Testis (tissue), 2 donors: ENCODE results near the gene ZCCHC7.

Source experiments
- CTCF ChIP-seq, 3 experiments: fragments of 450-650 bp in 2 of 3; fragments of 200-600 bp in 1 of 3; sonication (generic) in 1 of 3; IDR thresholded peaks; one replicate each; pipeline ENCODE4 v1.5.1; 2016 to 2019; ENCODE audit warnings: antibody characterized with exemption in 3 of 3, mild to moderate bottlenecking in 2 of 3, moderate library complexity in 1 of 3
- POLR2A ChIP-seq: fragments of 450-650 bp; IDR thresholded peaks from one replicate; pipeline ENCODE4 v1.6.1; 2017; ENCODE audit warnings: antibody characterized with exemption, mild to moderate bottlenecking, moderate library complexity

GRCh38 chr9:37342895-37343294 is 222.5 kb downstream of the ZCCHC7 start:
- TF ChIP-seq CTCF (IDR thresholded peaks at IDR 0.05), result no peak
- no peak for TF ChIP-seq POLR2A
